ENCODE results near the gene SNX13.

Gene SNX13

GRCh38 chr7:17932770-17933169, 7.5 kb downstream of the SNX13 start:
- Histone ChIP-seq H3K4me3 (replicated peaks; ENCODE audit: insufficient read depth, low read length) (no peak overlapping the region), H3K27ac (replicated peaks) (no peak overlapping the region), H3K27me3 (ENCODE audit: insufficient read depth, poor library complexity, severe bottlenecking) (no peaks in the 10 kb centered on the region)
- no peak for TF ChIP-seq POLR2AphosphoS5 (IDR thresholded peaks at IDR 0.05; ENCODE audit: low read depth)
- TF ChIP-seq CTCF (IDR thresholded peaks at IDR 0.05; ENCODE audit: insufficient read depth, low read length): no peak
- no peak for DNase-seq (ENCODE audit: low read depth in 1 of 2, low spot score in 1 of 2)

- H3K27ac ChIP-seq (replicated peaks): no peak overlapping the region
- no peaks in the 10 kb centered on the region for H3K27me3 ChIP-seq (ENCODE audit: insufficient read depth, poor library complexity, severe bottlenecking)
- no peak for DNase-seq (ENCODE audit: low read depth in 1 of 2, low spot score in 1 of 2)
- TF ChIP-seq GABPA (IDR thresholded peaks at IDR 0.05; ENCODE audit: low read depth) (no peak), REST (IDR thresholded peaks at IDR 0.05; ENCODE audit: insufficient replicate concordance, low read depth) (no peak), SPI1 (IDR thresholded peaks at IDR 0.05; ENCODE audit: borderline replicate concordance, low read depth) (no peak), CTCF (IDR thresholded peaks at IDR 0.05; ENCODE audit: insufficient read depth, low read length) (no peak), POLR2AphosphoS5 (IDR thresholded peaks at IDR 0.05; ENCODE audit: low read depth) (no peak)
- no peak overlapping the region for H3K4me3 ChIP-seq (replicated peaks; ENCODE audit: insufficient read depth, low read length)
Measured at GRCh38 chr7:17931069-17931468, 9.2 kb downstream of the SNX13 start.

- H3K4me3 ChIP-seq (replicated peaks; ENCODE audit: insufficient read depth, low read length): no peak overlapping the region
- TF ChIP-seq REST (IDR thresholded peaks at IDR 0.05; ENCODE audit: insufficient replicate concordance, low read depth): no peak
- TF ChIP-seq SPI1 (IDR thresholded peaks at IDR 0.05; ENCODE audit: borderline replicate concordance, low read depth): no peak
- no peak for TF ChIP-seq POLR2AphosphoS5 (IDR thresholded peaks at IDR 0.05; ENCODE audit: low read depth)
- no peak for TF ChIP-seq CTCF (IDR thresholded peaks at IDR 0.05; ENCODE audit: insufficient read depth, low read length)
- no peak for TF ChIP-seq GABPA (IDR thresholded peaks at IDR 0.05; ENCODE audit: low read depth)
- DNase-seq (ENCODE audit: low read depth in 1 of 2, low spot score in 1 of 2): no peak
Measured at GRCh38 chr7:17930546-17930945, 9.7 kb downstream of the SNX13 start.

DNA sequence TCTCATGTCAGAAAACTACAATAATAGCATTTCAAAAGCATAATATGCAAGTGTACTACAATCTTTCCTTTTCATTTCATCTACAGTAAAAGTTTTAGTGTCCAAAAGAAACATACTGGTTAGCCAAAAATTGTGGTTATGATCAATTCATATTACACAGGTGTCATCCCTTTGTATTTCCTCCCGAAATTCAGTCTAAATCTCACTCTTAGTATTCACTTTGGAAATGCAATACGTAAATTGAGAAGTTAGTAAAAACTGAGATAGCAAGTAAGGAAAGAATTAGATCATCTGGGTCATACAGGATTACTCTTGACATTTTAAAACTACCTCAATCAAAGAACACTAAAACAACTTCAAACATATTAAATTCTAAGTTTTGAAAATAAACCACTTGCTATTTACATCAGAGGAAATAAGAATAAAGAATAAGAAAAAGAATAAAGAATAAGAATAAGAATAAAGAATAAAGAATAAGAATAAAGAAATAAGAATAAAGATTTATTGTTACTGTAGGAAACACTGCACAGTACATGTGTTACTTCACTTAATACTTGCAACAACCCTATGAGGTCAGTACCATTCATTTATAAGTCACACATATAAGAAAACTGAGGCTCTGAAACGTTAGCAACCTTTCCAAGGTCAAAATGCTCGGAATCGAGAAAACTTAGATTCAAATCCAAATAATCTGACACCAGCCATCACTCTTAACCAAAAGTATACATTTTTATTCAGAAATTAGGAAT, 10.5 kb downstream of the SNX13 start:
- TF ChIP-seq SPI1 (IDR thresholded peaks at IDR 0.05; ENCODE audit: borderline replicate concordance, low read depth): no peak
- TF ChIP-seq GABPA (IDR thresholded peaks at IDR 0.05; ENCODE audit: low read depth): no peak
- no peak overlapping the region for H3K4me3 ChIP-seq (replicated peaks; ENCODE audit: insufficient read depth, low read length)
- no peaks in the 10 kb centered on the region for H3K27me3 ChIP-seq (ENCODE audit: insufficient read depth, poor library complexity, severe bottlenecking)
- no peak for DNase-seq (ENCODE audit: low read depth in 1 of 2, low spot score in 1 of 2)
- no peak overlapping the region for H3K27ac ChIP-seq (replicated peaks)

More at GRCh38 chr7:17930546-17930945, 9.7 kb downstream of the SNX13 start:
- H3K27ac ChIP-seq (replicated peaks): no peak overlapping the region
- H3K27me3 ChIP-seq (ENCODE audit: insufficient read depth, poor library complexity, severe bottlenecking): no peaks in the 10 kb centered on the region

All from HL-60 (cell line).